Adrenal gland (tissue), 5 donors: ENCODE measurements around the gene PLXNC1.

Source experiments
- POLR2A ChIP-seq, 2 donors: fragments of 450-650 bp; IDR thresholded peaks; one replicate each; pipeline ENCODE4 v1.6.1; 2017; ENCODE audit warnings: antibody characterized with exemption in 2 of 2, mild to moderate bottlenecking in 2 of 2, moderate library complexity in 1 of 2
- TF ChIP-seq, protein P1 (sequence below), 6 experiments: fragments of 450-650 bp in 4 of 6; fragments of 200-600 bp in 2 of 6; sonication (generic) in 1 of 6; IDR thresholded peaks; 1 replicate in 5 of 6; 2 replicates in 1 of 6; pipeline versions ENCODE4 v1.5.1 to v1.8.0; 2016 to 2021; ENCODE audit warnings: antibody characterized with exemption in 6 of 6, mild to moderate bottlenecking in 2 of 6, moderate library complexity in 1 of 6
- donor health status: DM: no; HTN: no; CAD: no.

DNA sequence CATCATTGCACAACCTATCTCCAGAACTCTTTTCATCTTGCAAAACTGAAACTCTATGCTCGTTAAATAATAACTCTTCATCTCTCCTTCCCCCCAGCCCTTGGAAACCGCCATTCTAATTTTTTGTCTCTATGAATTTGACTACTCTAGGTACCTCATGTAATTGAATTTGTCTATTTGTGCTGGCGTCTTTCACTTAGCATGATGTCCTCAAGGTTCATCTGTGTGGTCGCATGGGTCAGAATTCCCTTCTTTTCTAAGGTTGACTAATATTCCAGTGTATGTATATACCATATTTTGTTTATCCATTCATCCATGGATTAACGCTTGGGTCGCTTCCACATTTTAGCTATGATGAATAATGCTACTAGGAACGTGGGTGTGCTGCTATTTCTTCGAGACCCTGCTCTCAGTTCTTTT is 80.1 kb downstream of the PLXNC1 start:
- TF ChIP-seq, protein P1, sequence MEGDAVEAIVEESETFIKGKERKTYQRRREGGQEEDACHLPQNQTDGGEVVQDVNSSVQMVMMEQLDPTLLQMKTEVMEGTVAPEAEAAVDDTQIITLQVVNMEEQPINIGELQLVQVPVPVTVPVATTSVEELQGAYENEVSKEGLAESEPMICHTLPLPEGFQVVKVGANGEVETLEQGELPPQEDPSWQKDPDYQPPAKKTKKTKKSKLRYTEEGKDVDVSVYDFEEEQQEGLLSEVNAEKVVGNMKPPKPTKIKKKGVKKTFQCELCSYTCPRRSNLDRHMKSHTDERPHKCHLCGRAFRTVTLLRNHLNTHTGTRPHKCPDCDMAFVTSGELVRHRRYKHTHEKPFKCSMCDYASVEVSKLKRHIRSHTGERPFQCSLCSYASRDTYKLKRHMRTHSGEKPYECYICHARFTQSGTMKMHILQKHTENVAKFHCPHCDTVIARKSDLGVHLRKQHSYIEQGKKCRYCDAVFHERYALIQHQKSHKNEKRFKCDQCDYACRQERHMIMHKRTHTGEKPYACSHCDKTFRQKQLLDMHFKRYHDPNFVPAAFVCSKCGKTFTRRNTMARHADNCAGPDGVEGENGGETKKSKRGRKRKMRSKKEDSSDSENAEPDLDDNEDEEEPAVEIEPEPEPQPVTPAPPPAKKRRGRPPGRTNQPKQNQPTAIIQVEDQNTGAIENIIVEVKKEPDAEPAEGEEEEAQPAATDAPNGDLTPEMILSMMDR (IDR thresholded peaks at IDR 0.05): no peak
- no peak for TF ChIP-seq POLR2A (IDR thresholded peaks at IDR 0.05)
